SK-N-SH (cell line): Measurements from ENCODE around the gene BAIAP2. TPM values are rescaled to one million over a fixed set of nuclear protein-coding genes. Genes with fewer than 3 reads are reported as not detected.
A peak's percentile ranks its signal among the peaks of the same experiment; 100 is the strongest.

Source experiments
- CTCF ChIA-PET: fragments of 300-600, 350-600 bp; formaldehyde crosslinking; extraction: SDS; loops from one replicate; lab custom pipeline; 2021; lab: Yijun Ruan, JAX
- POLR2A ChIA-PET: fragments of 350-600 bp; sonication (Branson Sonifier 250); formaldehyde crosslinking; extraction: SDS; loops from one replicate; lab custom pipeline; 2020; ENCODE audit warnings: antibody characterized with exemption, inconsistent platforms; lab: Yijun Ruan, JAX
- DNase-seq: peaks from one replicate; pipeline ENCODE4 v3.0.0; 2012
- H2AFZ ChIP-seq: fragments of 200-600 bp; sonication (generic); 2 replicates; pipeline ENCODE4 v1.8.1; 2016; ENCODE audit warnings: antibody characterized with exemption, mild to moderate bottlenecking, low read depth
- H3F3A ChIP-seq: fragments of 200-600 bp; sonication (generic); replicated peaks from 2 replicates; pipeline ENCODE3; 2016; ENCODE audit warnings: antibody characterized with exemption, mild to moderate bottlenecking; ENCODE audit not compliant: insufficient read depth
- H3K27ac ChIP-seq, 2 experiments: fragments of 200-500 bp in 1 of 2; fragments of 200-600 bp in 1 of 2; sonication (Bioruptor generic) in 1 of 2; sonication (generic), shearing (Covaris generic) in 1 of 2; 2 replicates each; pipeline versions ENCODE4 v1.5.1 to v1.6.1; 2014 to 2016; ENCODE audit warnings: low read depth in 2 of 2, inconsistent platforms in 1 of 2, low read length in 1 of 2, mild to moderate bottlenecking in 1 of 2, mixed read lengths in 1 of 2
- H3K27me3 ChIP-seq: fragments of 200-600 bp; sonication (generic), shearing (Covaris generic); 2 replicates; pipeline ENCODE4 v1.6.1; 2016; ENCODE audit warnings: mixed run types; ENCODE audit not compliant: insufficient read depth
- H3K36me3 ChIP-seq, 2 experiments: fragments of 200-500 bp in 1 of 2; fragments of 200-600 bp in 1 of 2; sonication (Bioruptor generic) in 1 of 2; sonication (generic) in 1 of 2; replicated peaks in 1 of 2; 2 replicates each; pipeline versions ENCODE3 to v1.5.1; 2014 to 2016; ENCODE audit warnings: low read length in 1 of 2, mild to moderate bottlenecking in 1 of 2; ENCODE audit not compliant: insufficient read depth in 2 of 2, control insufficient read depth in 1 of 2
- H3K4me1 ChIP-seq, 2 experiments: fragments of 200-500 bp in 1 of 2; fragments of 200-600 bp in 1 of 2; sonication (Bioruptor generic) in 1 of 2; sonication (generic), shearing (Covaris generic) in 1 of 2; 2 replicates each; pipeline versions ENCODE4 v1.5.1 to v1.6.1; 2014 to 2016; ENCODE audit warnings: low read depth in 1 of 2, low read length in 1 of 2, mixed run types in 1 of 2; ENCODE audit not compliant: insufficient read depth in 2 of 2, control insufficient read depth in 1 of 2
- H3K4me2 ChIP-seq: fragments of 200-600 bp; sonication (generic), shearing (Covaris generic); 2 replicates; pipeline ENCODE4 v1.6.1; 2017; ENCODE audit warnings: mixed run types
- H3K4me3 ChIP-seq, 2 experiments: fragments of 200-500 bp in 1 of 2; fragments of 200-600 bp in 1 of 2; sonication (Bioruptor generic) in 1 of 2; sonication (generic), shearing (Covaris generic) in 1 of 2; 2 replicates each; pipeline versions ENCODE4 v1.5.1 to v1.8.1; 2014 to 2016; ENCODE audit warnings: low read depth in 2 of 2, inconsistent platforms in 1 of 2, low read length in 1 of 2, mild to moderate bottlenecking in 1 of 2, mixed read lengths in 1 of 2, moderate library complexity in 1 of 2
- H3K79me2 ChIP-seq: fragments of 200-600 bp; sonication (generic); 2 replicates; pipeline ENCODE4 v1.8.1; 2017; ENCODE audit warnings: mild to moderate bottlenecking; ENCODE audit not compliant: insufficient read depth
- H3K9ac ChIP-seq: fragments of 200-600 bp; sonication (generic); 2 replicates; pipeline ENCODE4 v1.6.1; 2017; ENCODE audit warnings: mixed run types
- H3K9me2 ChIP-seq: fragments of 200-600 bp; sonication (generic); 2 replicates; pipeline ENCODE4 v1.6.1; 2017; ENCODE audit warnings: mixed run types
- H3K9me3 ChIP-seq: fragments of 200-600 bp; sonication (generic); 2 replicates; pipeline ENCODE4 v1.6.1; 2017; ENCODE audit warnings: mixed run types, mild to moderate bottlenecking, moderate library complexity
- H4K20me1 ChIP-seq: fragments of 200-600 bp; sonication (generic); 2 replicates; pipeline ENCODE4 v1.6.1; 2017; ENCODE audit warnings: mild to moderate bottlenecking, mixed run types; ENCODE audit not compliant: insufficient read depth
- EZH2phosphoT487 ChIP-seq: fragments of 200-600 bp; sonication (generic); IDR thresholded peaks from 2 replicates; pipeline ENCODE4 v1.6.1; 2017; ENCODE audit warnings: low read depth, mixed run types, mild to moderate bottlenecking, antibody characterized with exemption, moderate library complexity, borderline replicate concordance
- GATA2 ChIP-seq: sonication (generic); formaldehyde crosslinking; IDR thresholded peaks from 2 replicates; pipeline ENCODE4 v1.5.0; 2020; ENCODE audit warnings: mild to moderate bottlenecking, missing genetic modification reagents
- NFIC ChIP-seq: IDR thresholded peaks from 2 replicates; pipeline ENCODE4 v1.4.0; 2012; ENCODE audit warnings: borderline replicate concordance
- POLR2AphosphoS5 ChIP-seq: IDR thresholded peaks from 2 replicates; pipeline ENCODE4 v1.6.1; 2012; ENCODE audit warnings: low read depth, low read length
- RAD21 ChIP-seq: IDR thresholded peaks from 2 replicates; pipeline ENCODE4 v1.6.1; 2012; ENCODE audit warnings: mild to moderate bottlenecking, low read length
- RCOR1 ChIP-seq: fragments of 150-350 bp; IDR thresholded peaks from 2 replicates; pipeline ENCODE4 v1.6.1; 2017; ENCODE audit warnings: antibody characterized with exemption, low read length
- TAF1 ChIP-seq: IDR thresholded peaks from 2 replicates; pipeline ENCODE4 v1.6.1; 2012; ENCODE audit warnings: low read depth, mild to moderate bottlenecking, low read length, moderate library complexity, borderline replicate concordance
- WGBS: methylation state at CpG from one replicate; pipeline ENCODE4 v1.1.6; 2017; ENCODE audit warnings: low lambda C conversion rate; 5-methylcytosine and 5-hydroxymethylcytosine counted together
- polyA plus RNA-seq, 3 experiments: library from polyadenylated mRNA; depleted of rRNA; stranded (reverse); fragments of >200 nt; gene quantifications; 2 replicates each; pipeline ENCODE4 v1.2.3, GENCODE V29; 2012
- TF ChIP-seq, protein P1 (sequence below): fragments of 200-600 bp; sonication (generic); IDR thresholded peaks from 2 replicates; pipeline ENCODE4 v1.6.1; 2017; ENCODE audit warnings: antibody characterized with exemption, mild to moderate bottlenecking, moderate library complexity
- TF ChIP-seq, protein P2 (sequence below): fragments of 150-350 bp; IDR thresholded peaks from 2 replicates; pipeline ENCODE4 v1.6.1; 2017; ENCODE audit warnings: antibody characterized with exemption, low read length, low read depth, borderline replicate concordance
- TF ChIP-seq, protein P3 (sequence below): IDR thresholded peaks from 2 replicates; pipeline ENCODE4 v1.6.1; 2012; ENCODE audit warnings: mild to moderate bottlenecking, low read depth, low read length, moderate library complexity
- TF ChIP-seq, protein P4 (sequence below): IDR thresholded peaks from 2 replicates; pipeline ENCODE4 v1.4.0; 2012; ENCODE audit warnings: low read depth

Gene BAIAP2
- polyA plus RNA-seq, 1 of the 3 experiments (the other 2 are of a cell fraction): 19.8 TPM

DNA sequence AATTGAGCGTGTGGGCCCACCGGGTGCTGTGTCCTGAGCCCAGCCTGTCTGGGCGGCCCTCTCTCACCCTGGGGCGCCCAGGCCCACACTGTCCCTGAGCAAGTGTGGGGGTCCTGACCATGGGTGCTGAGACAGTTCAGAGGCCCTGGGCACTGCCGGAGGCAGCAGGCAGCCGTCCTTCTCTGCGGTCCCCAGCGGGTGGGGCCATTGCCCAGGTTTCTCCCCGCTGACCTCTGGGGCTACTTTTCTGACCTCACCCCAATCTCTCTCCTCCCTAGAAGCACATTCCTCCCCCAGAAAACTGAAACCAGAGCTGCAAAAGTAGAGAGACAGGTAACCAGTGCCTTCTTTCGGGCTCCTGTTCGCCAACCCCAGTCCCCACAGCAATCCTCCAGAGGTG lies 94.3 kb downstream of the BAIAP2 start:
- ChIA-PET POLR2A (no interaction called here), CTCF (interaction anchor here (0.8 to 3.3 kb wide), 7 partner anchors 12 to 72 kb away, joined by 3 to 28 read pairs (median 4); no protein-coding TSS in a partner anchor)
- Histone ChIP-seq H3K4me2 (no peak overlapping the region), H3K4me1 (no peaks in the 10 kb centered on the region; a peak in 1 of 4 replicates), H3K79me2 (no peaks in the 10 kb centered on the region), H4K20me1 (no peaks in the 10 kb centered on the region), H3K4me3 (no peak overlapping the region), H3K27ac (no peak overlapping the region), H3K9ac (no peak overlapping the region), H3K9me3 (no peaks in the 10 kb centered on the region), H2AFZ (no peak overlapping the region), H3F3A (no peaks in the 10 kb centered on the region), H3K9me2 (no peaks in the 10 kb centered on the region), H3K27me3 (peaks cover 6% of the 10 kb centered on the region; the same call in 1 of the 2 replicates), H3K36me3 (no peaks in the 10 kb centered on the region)
- TF ChIP-seq RCOR1: no peak
- TF ChIP-seq, protein P1, sequence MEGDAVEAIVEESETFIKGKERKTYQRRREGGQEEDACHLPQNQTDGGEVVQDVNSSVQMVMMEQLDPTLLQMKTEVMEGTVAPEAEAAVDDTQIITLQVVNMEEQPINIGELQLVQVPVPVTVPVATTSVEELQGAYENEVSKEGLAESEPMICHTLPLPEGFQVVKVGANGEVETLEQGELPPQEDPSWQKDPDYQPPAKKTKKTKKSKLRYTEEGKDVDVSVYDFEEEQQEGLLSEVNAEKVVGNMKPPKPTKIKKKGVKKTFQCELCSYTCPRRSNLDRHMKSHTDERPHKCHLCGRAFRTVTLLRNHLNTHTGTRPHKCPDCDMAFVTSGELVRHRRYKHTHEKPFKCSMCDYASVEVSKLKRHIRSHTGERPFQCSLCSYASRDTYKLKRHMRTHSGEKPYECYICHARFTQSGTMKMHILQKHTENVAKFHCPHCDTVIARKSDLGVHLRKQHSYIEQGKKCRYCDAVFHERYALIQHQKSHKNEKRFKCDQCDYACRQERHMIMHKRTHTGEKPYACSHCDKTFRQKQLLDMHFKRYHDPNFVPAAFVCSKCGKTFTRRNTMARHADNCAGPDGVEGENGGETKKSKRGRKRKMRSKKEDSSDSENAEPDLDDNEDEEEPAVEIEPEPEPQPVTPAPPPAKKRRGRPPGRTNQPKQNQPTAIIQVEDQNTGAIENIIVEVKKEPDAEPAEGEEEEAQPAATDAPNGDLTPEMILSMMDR: peak; percentile 34
- peak; percentile 38 for TF ChIP-seq RAD21
- DNase-seq: no peak
- WGBS: 76% methylated on average over 11 of the region's 11 CpGs

DNA sequence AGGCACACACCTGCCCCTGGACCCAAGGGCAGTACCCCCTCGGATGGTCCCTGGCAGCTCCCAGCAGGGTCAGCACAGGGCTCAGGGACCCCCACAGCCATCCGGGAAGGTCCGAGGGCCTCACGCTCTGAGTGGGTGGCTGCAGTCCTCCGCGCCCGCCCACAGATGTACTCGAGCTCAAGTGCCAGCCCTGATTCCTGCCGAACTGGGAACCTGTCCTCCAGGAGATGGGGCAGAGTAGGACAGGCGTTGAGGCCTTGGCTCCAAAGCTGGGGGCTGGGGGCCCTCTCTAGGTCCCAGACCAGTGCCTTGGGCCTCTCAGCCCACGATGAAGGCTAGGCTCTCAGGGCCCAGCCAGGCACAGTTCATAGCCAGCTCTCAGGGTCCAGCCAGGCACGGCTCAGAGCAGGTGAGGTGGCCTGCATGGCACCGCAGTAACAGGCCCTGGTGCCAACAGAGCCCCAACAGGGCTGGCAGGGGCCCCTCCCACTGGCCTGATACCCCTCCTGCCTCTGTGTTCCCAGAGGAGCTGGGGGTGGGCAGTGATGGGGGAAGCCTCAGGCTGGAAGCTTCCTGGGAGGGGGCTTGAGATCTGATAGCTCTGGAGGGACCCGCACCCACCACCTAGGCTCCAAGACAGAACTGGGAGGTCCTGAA lies 94.9 kb downstream of the BAIAP2 start:
- Histone ChIP-seq H3K9ac (no peak overlapping the region), H4K20me1 (no peaks in the 10 kb centered on the region), H3K9me2 (no peaks in the 10 kb centered on the region), H3K79me2 (no peaks in the 10 kb centered on the region), H3K36me3 (no peaks in the 10 kb centered on the region), H2AFZ (no peak overlapping the region), H3K9me3 (no peaks in the 10 kb centered on the region), H3K4me1 (no peaks in the 10 kb centered on the region; a peak in 1 of 4 replicates), H3K27ac (no peak overlapping the region), H3K27me3 (peaks cover 6% of the 10 kb centered on the region; the same call in 1 of the 2 replicates), H3K4me2 (no peak overlapping the region), H3F3A (no peaks in the 10 kb centered on the region), H3K4me3 (no peak overlapping the region)
- DNase-seq: no peak
- WGBS: 68% methylated on average over 11 of the region's 14 CpGs
- TF ChIP-seq NFIC (no peak), POLR2AphosphoS5 (no peak), TAF1 (no peak), EZH2phosphoT487 (no peak), GATA2 (CRISPR knock-in tag) (no peak)
- TF ChIP-seq, protein P2, sequence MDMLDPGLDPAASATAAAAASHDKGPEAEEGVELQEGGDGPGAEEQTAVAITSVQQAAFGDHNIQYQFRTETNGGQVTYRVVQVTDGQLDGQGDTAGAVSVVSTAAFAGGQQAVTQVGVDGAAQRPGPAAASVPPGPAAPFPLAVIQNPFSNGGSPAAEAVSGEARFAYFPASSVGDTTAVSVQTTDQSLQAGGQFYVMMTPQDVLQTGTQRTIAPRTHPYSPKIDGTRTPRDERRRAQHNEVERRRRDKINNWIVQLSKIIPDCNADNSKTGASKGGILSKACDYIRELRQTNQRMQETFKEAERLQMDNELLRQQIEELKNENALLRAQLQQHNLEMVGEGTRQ: no peak
- TF ChIP-seq, protein P1: no peak
- TF ChIP-seq, protein P3, sequence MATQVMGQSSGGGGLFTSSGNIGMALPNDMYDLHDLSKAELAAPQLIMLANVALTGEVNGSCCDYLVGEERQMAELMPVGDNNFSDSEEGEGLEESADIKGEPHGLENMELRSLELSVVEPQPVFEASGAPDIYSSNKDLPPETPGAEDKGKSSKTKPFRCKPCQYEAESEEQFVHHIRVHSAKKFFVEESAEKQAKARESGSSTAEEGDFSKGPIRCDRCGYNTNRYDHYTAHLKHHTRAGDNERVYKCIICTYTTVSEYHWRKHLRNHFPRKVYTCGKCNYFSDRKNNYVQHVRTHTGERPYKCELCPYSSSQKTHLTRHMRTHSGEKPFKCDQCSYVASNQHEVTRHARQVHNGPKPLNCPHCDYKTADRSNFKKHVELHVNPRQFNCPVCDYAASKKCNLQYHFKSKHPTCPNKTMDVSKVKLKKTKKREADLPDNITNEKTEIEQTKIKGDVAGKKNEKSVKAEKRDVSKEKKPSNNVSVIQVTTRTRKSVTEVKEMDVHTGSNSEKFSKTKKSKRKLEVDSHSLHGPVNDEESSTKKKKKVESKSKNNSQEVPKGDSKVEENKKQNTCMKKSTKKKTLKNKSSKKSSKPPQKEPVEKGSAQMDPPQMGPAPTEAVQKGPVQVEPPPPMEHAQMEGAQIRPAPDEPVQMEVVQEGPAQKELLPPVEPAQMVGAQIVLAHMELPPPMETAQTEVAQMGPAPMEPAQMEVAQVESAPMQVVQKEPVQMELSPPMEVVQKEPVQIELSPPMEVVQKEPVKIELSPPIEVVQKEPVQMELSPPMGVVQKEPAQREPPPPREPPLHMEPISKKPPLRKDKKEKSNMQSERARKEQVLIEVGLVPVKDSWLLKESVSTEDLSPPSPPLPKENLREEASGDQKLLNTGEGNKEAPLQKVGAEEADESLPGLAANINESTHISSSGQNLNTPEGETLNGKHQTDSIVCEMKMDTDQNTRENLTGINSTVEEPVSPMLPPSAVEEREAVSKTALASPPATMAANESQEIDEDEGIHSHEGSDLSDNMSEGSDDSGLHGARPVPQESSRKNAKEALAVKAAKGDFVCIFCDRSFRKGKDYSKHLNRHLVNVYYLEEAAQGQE: no peak
- TF ChIP-seq, protein P4, sequence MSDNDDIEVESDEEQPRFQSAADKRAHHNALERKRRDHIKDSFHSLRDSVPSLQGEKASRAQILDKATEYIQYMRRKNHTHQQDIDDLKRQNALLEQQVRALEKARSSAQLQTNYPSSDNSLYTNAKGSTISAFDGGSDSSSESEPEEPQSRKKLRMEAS: no peak
- POLR2A ChIA-PET: no interaction called here
- CTCF ChIA-PET: interaction anchor here (0.8 to 3.3 kb wide), 6 partner anchors 13 to 71 kb away, joined by 3 to 28 read pairs (median 5); no protein-coding TSS in a partner anchor
